Measurements from ENCODE around the gene DSE.

DNA sequence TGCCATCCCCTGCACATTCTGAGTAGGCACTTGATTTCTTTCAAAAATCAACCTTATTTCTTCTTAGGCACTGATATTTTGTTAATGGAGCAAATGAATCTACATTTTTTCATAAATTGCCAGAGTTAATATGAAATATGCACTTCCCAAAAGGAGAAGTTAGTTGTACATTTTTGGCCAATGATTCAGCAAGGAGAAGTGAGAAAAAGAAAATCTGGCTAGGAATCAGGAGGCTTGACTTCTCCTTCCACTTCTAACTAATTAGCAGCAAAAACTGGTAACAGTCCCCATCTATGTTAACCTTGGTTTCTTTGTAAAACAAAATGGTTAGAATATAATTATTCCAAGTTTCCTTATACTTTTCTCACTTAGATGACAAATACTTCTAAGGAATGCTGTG, 7.0 kb upstream of the DSE start:
- TF ChIP-seq GATA3 (IDR thresholded peaks at IDR 0.05; ENCODE audit: low read depth, low read length) (no peak), GATA2 (IDR thresholded peaks at IDR 0.05; ENCODE audit: low read depth, low read length) (no peak)

Data from SH-SY5Y (cell line).